ENCODE results near the gene GMPPA. TPM values are rescaled to one million over a fixed set of nuclear protein-coding genes. Genes with fewer than 3 reads are reported as not detected.

GMPPA gene
- total RNA-seq, 1 experiment from 2014 or later = 51.9 TPM

- no peak for TF ChIP-seq E2F5 (CRISPR knock-in tag; IDR thresholded peaks at IDR 0.05)
- TF ChIP-seq ZNF396 (CRISPR knock-in tag; IDR thresholded peaks at IDR 0.05; ENCODE audit: borderline replicate concordance) = no peak
- TF ChIP-seq ATF6 (CRISPR knock-in tag; IDR thresholded peaks at IDR 0.05) = no peak
Observed at GRCh38 chr2:219488844-219489194, 9.9 kb upstream of the GMPPA start (continued).

- Mint-ChIP-seq H3K36me3 (no peaks in the 10 kb centered on the region), H3K4me3 (no peak overlapping the region), H3K4me1 (peaks cover 37% of the 10 kb centered on the region), H3K9me3 (no peaks in the 10 kb centered on the region), H3K27me3 (ENCODE audit: low read depth) (peaks cover 36% of the 10 kb centered on the region), H3K27ac (no peak overlapping the region)
- ChIA-PET CTCF (interaction anchor here (0.9 to 35.9 kb wide), 6 partner anchors 10 to 86 kb away, joined by 3 to 2316 read pairs (median 10); partner anchors contain the start of genes ASIC4, CHPF, GMPPA and TMEM198), POLR2A (no interaction called here)
- no peak for TF ChIP-seq MLX (CRISPR knock-in tag; IDR thresholded peaks at IDR 0.05)
- TF ChIP-seq NFYB (CRISPR knock-in tag; conservative IDR thresholded peaks at IDR 0.05; ENCODE audit: low read depth) = no peak
- no peak for TF ChIP-seq FOXP4 (CRISPR knock-in tag; IDR thresholded peaks at IDR 0.05)
- TF ChIP-seq ELF4 (CRISPR knock-in tag; IDR thresholded peaks at IDR 0.05; ENCODE audit: low read depth) = no peak
- no peak for TF ChIP-seq GRHL2 (CRISPR knock-in tag; IDR thresholded peaks at IDR 0.05; ENCODE audit: insufficient replicate concordance, severe bottlenecking)
- TF ChIP-seq ZNF423 (CRISPR knock-in tag; IDR thresholded peaks at IDR 0.05) = no peak
- TF ChIP-seq MAX (CRISPR knock-in tag; IDR thresholded peaks at IDR 0.05) = no peak
- no peak for TF ChIP-seq ZNF416 (CRISPR knock-in tag; IDR thresholded peaks at IDR 0.05)
- TF ChIP-seq ATF6 (CRISPR knock-in tag; IDR thresholded peaks at IDR 0.05) = no peak
- no peak for TF ChIP-seq AR (CRISPR knock-in tag; IDR thresholded peaks at IDR 0.05)
- no peak for TF ChIP-seq TEAD1 (CRISPR knock-in tag; IDR thresholded peaks at IDR 0.05)
- no peak for TF ChIP-seq E2F5 (CRISPR knock-in tag; IDR thresholded peaks at IDR 0.05)
- TF ChIP-seq CREB1 (CRISPR knock-in tag; IDR thresholded peaks at IDR 0.05) = no peak
- TF ChIP-seq TP53 (CRISPR knock-in tag; IDR thresholded peaks at IDR 0.05) = no peak
- no peak for TF ChIP-seq ZNF263 (CRISPR knock-in tag; IDR thresholded peaks at IDR 0.05; ENCODE audit: low read depth)
- no peak for TF ChIP-seq ZSCAN18 (CRISPR knock-in tag; IDR thresholded peaks at IDR 0.05)
- no peak for TF ChIP-seq USF2 (CRISPR knock-in tag; IDR thresholded peaks at IDR 0.05)
- ATAC-seq (no peak), DNase-seq (ENCODE audit: low spot score) (no peak)
Observed at GRCh38 chr2:219489315-219489714, 9.4 kb upstream of the GMPPA start.
